GM13976 (cell line): ENCODE results near the gene PCDHGA8.
A peak's percentile ranks its signal among the peaks of the same experiment; 100 is the strongest.

Experiments used
- DNase-seq: peaks from one replicate; pipeline ENCODE4 v3.0.0; 2012; ENCODE audit warnings: low spot score
- CTCF ChIP-seq: IDR thresholded peaks from 2 replicates; pipeline ENCODE4 v1.5.1; 2012; ENCODE audit warnings: borderline replicate concordance, mild to moderate bottlenecking; ENCODE audit not compliant: insufficient read depth; ENCODE audit errors: extremely low read depth, missing control alignments, control extremely low read depth
- in situ Hi-C: fragments of 300-500 bp; cut with MboI; formaldehyde crosslinking; loops from one replicate; pipeline ENCODE4 v1.12.0; 2022; ENCODE audit warnings: low sequenced_read_pairs, mixed read lengths, inconsistent platforms; ENCODE audit not compliant: unreplicated experiment

PCDHGA8 gene

GRCh38 chr5:141351591-141351990 lies 40.8 kb upstream of the PCDHGA8 start:
- in situ Hi-C loops, result no loop called here
- DNase-seq, result no peak
- no peak for TF ChIP-seq CTCF

DNA sequence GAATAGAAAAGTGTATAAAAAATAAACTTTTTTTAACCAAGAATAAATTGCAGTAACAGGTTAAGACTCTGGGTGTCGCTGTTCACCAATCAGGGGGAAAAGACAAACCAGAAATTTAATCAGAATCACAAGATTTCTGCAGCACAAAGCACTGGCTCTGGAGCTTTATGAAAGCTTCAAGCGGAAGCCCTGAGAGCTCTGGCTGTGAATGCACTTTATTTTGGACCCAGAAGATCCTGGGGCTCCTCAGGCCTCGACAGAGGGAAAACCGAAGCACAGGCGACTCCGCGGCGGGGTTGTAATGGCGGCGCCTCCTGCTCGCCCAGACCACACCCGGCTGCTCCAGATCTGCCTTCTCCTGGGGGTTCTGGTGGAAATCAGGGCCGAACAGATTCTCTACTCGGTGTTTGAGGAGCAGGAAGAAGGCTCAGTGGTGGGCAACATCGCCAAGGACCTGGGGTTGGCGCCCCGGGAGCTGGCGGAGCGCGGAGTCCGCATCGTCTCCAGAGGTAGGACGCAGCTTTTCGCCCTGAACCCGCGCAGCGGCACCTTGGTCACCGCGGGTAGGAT lies 37.4 kb upstream of the PCDHGA8 start, which contains the start of gene PCDHGA4:
Gene PCDHGA4, plus strand, starts transcription at position 122 of the 570 bp plus-strand sequence. Its CDS starts 87 bp downstream, at position 209.
- no peak for DNase-seq
- no peak for TF ChIP-seq CTCF
- in situ Hi-C loops, result no loop called here

DNA sequence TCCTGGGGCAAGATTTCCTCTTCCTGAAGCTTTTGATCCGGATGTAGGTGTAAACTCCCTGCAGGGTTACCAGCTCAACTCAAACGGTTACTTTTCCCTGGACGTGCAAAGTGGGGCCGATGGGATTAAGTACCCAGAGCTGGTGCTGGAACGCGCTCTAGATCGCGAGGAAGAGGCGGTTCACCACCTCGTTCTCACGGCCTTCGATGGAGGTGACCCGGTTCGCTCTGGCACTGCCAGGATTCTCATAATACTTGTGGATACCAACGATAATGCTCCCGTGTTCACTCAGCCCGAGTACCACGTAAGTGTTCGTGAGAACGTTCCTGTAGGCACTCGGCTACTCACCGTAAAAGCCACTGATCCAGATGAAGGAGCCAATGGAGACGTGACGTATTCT lies 36.8 kb upstream of the PCDHGA8 start:
- DNase-seq, result no peak
- TF ChIP-seq CTCF, result no peak
- in situ Hi-C loops, result no loop called here

DNA sequence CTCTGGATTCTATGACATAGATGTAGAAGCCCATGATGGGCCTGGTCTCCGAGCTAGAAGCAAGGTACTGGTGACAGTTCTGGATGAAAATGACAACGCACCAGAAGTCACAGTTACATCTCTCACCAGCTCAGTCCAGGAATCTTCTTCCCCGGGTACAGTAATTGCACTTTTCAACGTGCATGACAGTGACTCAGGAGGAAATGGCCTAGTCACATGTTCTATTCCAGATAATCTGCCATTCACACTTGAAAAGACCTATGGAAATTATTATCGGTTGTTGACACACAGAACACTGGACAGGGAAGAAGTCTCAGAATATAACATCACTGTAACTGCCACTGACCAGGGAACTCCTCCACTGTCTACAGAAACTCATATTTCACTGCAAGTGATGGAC lies 36.3 kb upstream of the PCDHGA8 start:
- in situ Hi-C loops, result no loop called here
- no peak for TF ChIP-seq CTCF
- DNase-seq, result no peak

GRCh38 chr5:141356950-141357349 lies 35.5 kb upstream of the PCDHGA8 start:
- DNase-seq, result no peak
- no peak for TF ChIP-seq CTCF
- in situ Hi-C loops, result no loop called here

DNA sequence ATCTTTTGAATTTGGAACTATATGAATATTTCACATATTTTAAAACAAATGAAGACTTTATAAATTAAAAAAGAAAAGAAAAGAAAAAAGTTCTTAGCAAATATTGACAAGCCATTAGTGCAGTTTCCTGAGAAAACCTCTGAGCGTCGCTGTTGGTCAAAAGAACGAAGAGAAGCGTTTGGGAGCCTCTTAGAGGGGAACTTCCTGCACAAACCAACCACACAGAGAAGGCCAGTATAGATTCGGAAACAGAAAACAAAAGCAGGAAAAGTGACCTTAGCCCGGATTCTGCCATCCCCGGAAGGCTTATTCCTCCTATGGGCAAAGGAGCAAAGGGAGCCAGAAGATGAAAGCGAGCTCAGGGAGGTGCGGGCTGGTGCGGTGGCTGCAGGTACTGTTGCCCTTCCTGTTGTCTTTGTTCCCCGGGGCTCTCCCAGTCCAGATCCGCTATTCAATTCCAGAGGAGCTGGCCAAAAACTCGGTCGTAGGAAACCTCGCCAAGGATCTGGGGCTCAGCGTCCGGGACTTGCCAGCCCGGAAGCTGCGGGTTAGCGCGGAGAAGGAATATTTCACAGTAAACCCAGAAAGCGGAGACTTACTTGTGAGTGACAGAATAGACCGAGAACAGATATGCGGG lies 32.5 kb upstream of the PCDHGA8 start, which contains the start of gene PCDHGB2:
Gene PCDHGB2, plus strand, starts transcription at position 205 of the 637 bp plus-strand sequence. Its CDS starts 142 bp downstream, at position 347.
- DNase-seq, result peak; percentile 73
- TF ChIP-seq CTCF, result no peak
- in situ Hi-C loops, result no loop called here
